GM19099 (cell line): Measurements from ENCODE around the gene TBC1D24.

ENCODE experiments used
- POLR2A ChIP-seq: IDR thresholded peaks from 3 replicates; pipeline ENCODE4 v1.6.1; 2011; ENCODE audit warnings: low read depth; ENCODE audit not compliant: insufficient read length; ENCODE audit errors: extremely low read depth

Gene TBC1D24

GRCh38 chr16:2474877-2475412 lies at the start of gene TBC1D24:
Gene TBC1D24, plus strand, starts transcription at chr16:2475127. Its CDS starts 21,022 bp downstream, at chr16:2496149.
- TF ChIP-seq POLR2A: peak; percentile 76

GRCh38 chr16:2425825-2426430 lies 49.0 kb upstream of the TBC1D24 start:
- no peak for TF ChIP-seq POLR2A

- TF ChIP-seq POLR2A: no peak
Measured at GRCh38 chr16:2426941-2427361, 48.0 kb upstream of the TBC1D24 start.

DNA sequence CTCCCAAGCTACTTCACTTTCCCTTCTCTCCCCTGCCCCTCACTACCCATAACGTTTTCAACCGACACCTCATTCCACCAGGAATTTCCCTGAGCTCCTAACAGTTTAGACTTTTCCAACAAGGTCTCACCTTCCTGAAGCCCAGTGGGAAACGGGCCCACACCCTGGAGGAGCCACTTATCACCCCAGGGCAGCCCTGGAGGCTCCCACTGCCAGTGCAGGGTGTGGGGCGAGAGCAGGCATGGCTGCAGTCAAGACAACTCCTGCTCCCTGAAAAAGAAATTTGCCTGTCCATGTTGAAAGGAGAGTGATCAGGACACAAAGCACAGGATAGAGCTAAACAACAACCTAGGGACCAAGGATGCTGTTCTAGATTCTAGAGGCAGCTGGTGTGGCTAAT lies 47.4 kb upstream of the TBC1D24 start:
- TF ChIP-seq POLR2A: no peak

DNA sequence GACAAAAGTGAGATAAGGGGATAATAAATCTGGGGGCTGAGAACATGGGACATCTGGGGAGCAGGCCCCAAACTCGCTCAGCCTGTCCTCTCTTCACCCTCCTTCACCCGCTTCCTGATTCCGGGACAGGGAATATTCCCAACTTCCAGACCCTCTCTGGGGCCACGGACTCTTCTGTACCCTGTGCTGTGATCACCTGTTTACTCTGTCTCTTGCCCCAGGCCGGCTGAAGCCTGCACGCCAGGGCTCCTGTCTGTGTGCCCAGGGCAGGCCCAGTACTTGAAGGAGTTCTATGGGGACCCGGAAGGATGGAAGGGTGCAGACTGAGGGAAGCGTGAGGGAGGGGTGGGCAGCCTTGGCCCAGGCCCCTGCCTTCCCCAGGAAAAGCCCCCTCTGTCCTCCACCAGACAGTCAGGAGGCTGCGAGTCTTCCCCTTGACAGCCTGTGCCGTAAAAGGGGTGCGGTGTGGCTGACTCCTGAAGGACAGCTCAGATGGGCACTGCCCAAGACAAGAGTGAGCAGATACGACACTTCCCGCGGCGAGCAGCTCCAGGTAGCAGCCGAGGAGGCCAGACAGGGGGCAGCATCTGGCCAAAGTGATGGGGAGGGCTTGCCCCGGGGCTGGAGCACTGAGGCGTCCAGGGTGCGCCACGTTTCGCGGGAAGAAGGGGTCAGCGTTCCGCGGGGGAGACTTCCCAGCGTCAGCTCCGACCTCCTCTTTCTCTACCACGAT lies 46.7 kb upstream of the TBC1D24 start:
- TF ChIP-seq POLR2A: no peak

DNA sequence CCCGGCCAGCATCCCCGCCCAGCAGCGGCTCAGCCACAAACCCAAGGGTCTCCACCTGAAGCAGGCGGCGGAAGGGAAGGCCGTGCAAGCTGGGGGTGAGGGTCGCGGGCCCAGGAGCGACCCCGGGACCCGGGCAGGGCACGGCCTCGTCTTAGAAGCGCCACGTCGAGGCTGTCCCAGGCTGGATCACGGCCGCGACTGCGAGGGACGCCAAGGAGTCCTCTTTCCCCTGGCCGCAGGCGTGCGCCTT lies 46.2 kb upstream of the TBC1D24 start:
- no peak for TF ChIP-seq POLR2A

GRCh38 chr16:2429034-2429770 lies 45.7 kb upstream of the TBC1D24 start, which contains the start of gene CCNF:
Gene CCNF, plus strand, starts transcription at chr16:2429447. Its CDS starts 35 bp downstream, at chr16:2429482.
- peak; percentile 77 for TF ChIP-seq POLR2A

- no peak for TF ChIP-seq POLR2A
Measured at GRCh38 chr16:2429771-2430663, 44.9 kb upstream of the TBC1D24 start.

GRCh38 chr16:2432286-2432685 lies 42.6 kb upstream of the TBC1D24 start:
- no peak for TF ChIP-seq POLR2A

- TF ChIP-seq POLR2A: no peak
Measured at GRCh38 chr16:2432801-2433505, 42.0 kb upstream of the TBC1D24 start.

DNA sequence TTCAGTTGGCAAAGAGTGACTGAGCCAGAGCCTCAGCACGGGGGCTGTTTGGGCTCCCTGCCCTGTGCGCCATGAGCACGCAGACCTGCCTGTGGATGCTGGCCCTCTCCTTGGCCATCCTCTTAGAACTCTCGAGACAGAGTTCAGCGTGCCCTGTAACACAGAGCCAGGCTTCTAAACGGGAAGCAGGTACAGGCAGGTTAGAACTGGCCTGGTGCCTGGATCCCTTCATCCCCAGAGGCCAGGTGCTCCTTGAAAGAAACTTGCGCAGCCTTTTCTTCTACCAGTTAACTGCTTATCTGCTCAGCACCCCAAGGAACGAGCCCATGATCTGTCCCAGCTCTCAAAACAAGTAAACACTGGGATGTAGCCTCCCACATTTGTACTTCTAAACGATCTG lies 38.8 kb upstream of the TBC1D24 start:
- no peak for TF ChIP-seq POLR2A

DNA sequence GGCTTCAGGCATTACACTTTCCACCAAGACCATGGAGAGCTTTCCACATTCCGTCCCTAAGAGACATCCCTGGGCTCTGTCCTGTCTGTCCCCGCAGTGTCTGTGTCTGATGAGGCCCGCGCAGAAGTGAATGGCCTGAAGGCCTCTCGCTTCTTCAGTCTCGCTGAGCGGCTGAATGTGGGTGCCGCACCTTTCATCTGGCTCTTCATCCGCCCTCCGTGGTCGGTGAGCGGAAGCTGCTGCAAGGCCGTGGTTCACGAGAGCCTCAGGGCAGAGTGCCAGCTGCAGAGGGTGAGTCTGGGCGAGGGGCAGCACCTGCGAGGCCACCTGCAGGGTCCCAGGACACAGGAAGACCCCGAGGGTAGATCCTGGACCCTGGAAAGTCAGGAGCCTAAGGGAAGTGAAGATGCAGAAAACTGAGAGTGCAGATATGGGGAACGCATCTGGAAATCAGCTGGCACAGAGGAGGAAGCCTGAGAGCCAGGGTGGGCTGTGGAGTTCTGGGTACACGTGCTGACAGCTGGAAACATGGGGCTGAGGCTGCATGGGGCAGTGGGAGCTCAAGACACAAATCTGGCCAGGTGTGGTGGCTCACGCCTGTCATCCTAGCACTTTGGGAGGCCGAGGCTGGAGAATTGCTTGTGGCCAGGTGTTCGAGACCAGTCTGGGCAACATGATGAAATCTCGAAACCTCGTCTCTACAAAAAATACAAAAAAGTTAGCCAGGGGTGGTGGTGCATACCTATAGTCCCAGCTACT lies 37.7 kb upstream of the TBC1D24 start:
- TF ChIP-seq POLR2A: no peak

GRCh38 chr16:2438121-2438520 lies 36.8 kb upstream of the TBC1D24 start:
- no peak for TF ChIP-seq POLR2A
